SU-DHL-6 (cell line): ENCODE data around the gene RBBP5.

ENCODE experiments used
- H2AFZ ChIP-seq: fragments of 200-600 bp; sonication (generic); 2 replicates; pipeline ENCODE4 v1.6.1; 2014; ENCODE audit warnings: low read depth, mild to moderate bottlenecking, moderate library complexity, mixed read lengths, antibody characterized with exemption, low read length; ENCODE audit not compliant: severe bottlenecking
- H3F3A ChIP-seq: fragments of 200-600 bp; shearing (Covaris generic); 2 replicates; pipeline ENCODE4 v1.6.0; 2016; ENCODE audit warnings: antibody characterized with exemption, mild to moderate bottlenecking; ENCODE audit not compliant: insufficient read depth
- H3K27ac ChIP-seq: fragments of 200-600 bp; sonication (generic); 2 replicates; pipeline ENCODE4 v1.5.1; 2016; ENCODE audit warnings: low read depth, mild to moderate bottlenecking, low read length, moderate library complexity, mixed read lengths
- H3K27me3 ChIP-seq: fragments of 200-600 bp; sonication (generic), shearing (Covaris generic); 2 replicates; pipeline ENCODE4 v1.6.0; 2014; ENCODE audit warnings: mild to moderate bottlenecking, low read length
- H3K36me3 ChIP-seq: fragments of 200-600 bp; sonication (generic); 2 replicates; pipeline ENCODE4 v1.6.1; 2014; ENCODE audit warnings: mild to moderate bottlenecking, low read length, mixed read lengths
- H3K4me2 ChIP-seq: fragments of 300-600, 200-600 bp; shearing (Covaris generic), sonication (generic); 2 replicates; pipeline ENCODE4 v1.6.0; 2014; ENCODE audit warnings: low read length, low read depth, mild to moderate bottlenecking; ENCODE audit not compliant: poor library complexity, severe bottlenecking
- H3K4me3 ChIP-seq: fragments of 200-600 bp; sonication (generic); 2 replicates; pipeline ENCODE4 v1.5.1; 2014; ENCODE audit warnings: antibody characterized with exemption, low read length, mild to moderate bottlenecking, mixed read lengths; ENCODE audit not compliant: insufficient read depth, poor library complexity, severe bottlenecking
- H3K79me2 ChIP-seq: fragments of 200-600 bp; sonication (generic); 2 replicates; pipeline ENCODE4 v1.6.1; 2014; ENCODE audit warnings: mild to moderate bottlenecking, low read length, moderate library complexity; ENCODE audit not compliant: insufficient read depth
- H3K9ac ChIP-seq: fragments of 200-600 bp; sonication (generic); 2 replicates; pipeline ENCODE4 v1.7.0; 2014; ENCODE audit warnings: mild to moderate bottlenecking, low read length
- H3K9me2 ChIP-seq: fragments of 200-600 bp; sonication (generic); replicated peaks from 2 replicates; pipeline ENCODE4 v1.6.1; 2014; ENCODE audit warnings: low read length; ENCODE audit not compliant: insufficient read depth
- H3K9me3 ChIP-seq: fragments of 200-600 bp; sonication (generic); 2 replicates; pipeline ENCODE4 v1.6.1; 2014; ENCODE audit warnings: low read length, mixed read lengths; ENCODE audit not compliant: insufficient read depth
- H4K20me1 ChIP-seq: fragments of 200-600 bp; sonication (generic); 2 replicates; pipeline ENCODE4 v1.6.1; 2014; ENCODE audit warnings: low read depth, mild to moderate bottlenecking, antibody characterized with exemption, low read length, moderate library complexity, mixed read lengths
- EZH2phosphoT487 ChIP-seq: fragments of 200-600 bp; sonication (generic), shearing (Covaris generic); conservative IDR thresholded peaks from 2 replicates; pipeline ENCODE4 v1.6.1; 2018; ENCODE audit warnings: mild to moderate bottlenecking, antibody characterized with exemption, low read length, moderate library complexity, mixed read lengths
- TF ChIP-seq, protein P1 (sequence below): fragments of 200-600 bp; sonication (generic); IDR thresholded peaks from one replicate; pipeline ENCODE4 v1.5.1; 2017; ENCODE audit warnings: antibody characterized with exemption, mild to moderate bottlenecking, low read length, moderate library complexity; ENCODE audit not compliant: insufficient read depth, poor library complexity, severe bottlenecking

Gene RBBP5

GRCh38 chr1:205122489-205122882 lies 708 bp upstream of the RBBP5 start:
- TF ChIP-seq, protein P1, sequence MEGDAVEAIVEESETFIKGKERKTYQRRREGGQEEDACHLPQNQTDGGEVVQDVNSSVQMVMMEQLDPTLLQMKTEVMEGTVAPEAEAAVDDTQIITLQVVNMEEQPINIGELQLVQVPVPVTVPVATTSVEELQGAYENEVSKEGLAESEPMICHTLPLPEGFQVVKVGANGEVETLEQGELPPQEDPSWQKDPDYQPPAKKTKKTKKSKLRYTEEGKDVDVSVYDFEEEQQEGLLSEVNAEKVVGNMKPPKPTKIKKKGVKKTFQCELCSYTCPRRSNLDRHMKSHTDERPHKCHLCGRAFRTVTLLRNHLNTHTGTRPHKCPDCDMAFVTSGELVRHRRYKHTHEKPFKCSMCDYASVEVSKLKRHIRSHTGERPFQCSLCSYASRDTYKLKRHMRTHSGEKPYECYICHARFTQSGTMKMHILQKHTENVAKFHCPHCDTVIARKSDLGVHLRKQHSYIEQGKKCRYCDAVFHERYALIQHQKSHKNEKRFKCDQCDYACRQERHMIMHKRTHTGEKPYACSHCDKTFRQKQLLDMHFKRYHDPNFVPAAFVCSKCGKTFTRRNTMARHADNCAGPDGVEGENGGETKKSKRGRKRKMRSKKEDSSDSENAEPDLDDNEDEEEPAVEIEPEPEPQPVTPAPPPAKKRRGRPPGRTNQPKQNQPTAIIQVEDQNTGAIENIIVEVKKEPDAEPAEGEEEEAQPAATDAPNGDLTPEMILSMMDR: no peak
- no peak for TF ChIP-seq EZH2phosphoT487

GRCh38 chr1:205118752-205119151 lies 3.0 kb downstream of the RBBP5 start:
- Histone ChIP-seq H4K20me1 (no peaks in the 10 kb centered on the region), H3K4me3 (no peak overlapping the region), H3K9me3 (no peaks in the 10 kb centered on the region), H3K36me3 (peaks cover 17% of the 10 kb centered on the region; the same call in 1 of the 2 replicates), H2AFZ (no peak overlapping the region), H3K27me3 (no peaks in the 10 kb centered on the region), H3K79me2 (peaks cover 55% of the 10 kb centered on the region), H3K27ac (no peak overlapping the region), H3K9ac (no peak overlapping the region), H3K4me2 (no peak overlapping the region), H3K9me2 (no peaks in the 10 kb centered on the region), H3F3A (no peaks in the 10 kb centered on the region)
- no peak for TF ChIP-seq EZH2phosphoT487
- TF ChIP-seq, protein P1: no peak

More at GRCh38 chr1:205122489-205122882, 708 bp upstream of the RBBP5 start:
- no peaks in the 10 kb centered on the region for H3K9me3 ChIP-seq
- H3F3A ChIP-seq: 0 out of 2 replicates have a peak, but pooled peaks cover 7% of the 10 kb centered on the region
- peaks cover 41% of the 10 kb centered on the region for H3K79me2 ChIP-seq
- no peaks in the 10 kb centered on the region for H3K36me3 ChIP-seq
- peak overlapping the region; percentile 44 for H3K27ac ChIP-seq
- no peaks in the 10 kb centered on the region for H3K27me3 ChIP-seq
- H3K9ac ChIP-seq: peak overlapping the region; percentile 84
- H3K4me3 ChIP-seq: peak overlapping the region; percentile 62
- peak overlapping the region; percentile 80 for H3K4me2 ChIP-seq
- peak overlapping the region; percentile 95 for H2AFZ ChIP-seq
- H3K9me2 ChIP-seq: no peaks in the 10 kb centered on the region
- no peaks in the 10 kb centered on the region for H4K20me1 ChIP-seq

DNA sequence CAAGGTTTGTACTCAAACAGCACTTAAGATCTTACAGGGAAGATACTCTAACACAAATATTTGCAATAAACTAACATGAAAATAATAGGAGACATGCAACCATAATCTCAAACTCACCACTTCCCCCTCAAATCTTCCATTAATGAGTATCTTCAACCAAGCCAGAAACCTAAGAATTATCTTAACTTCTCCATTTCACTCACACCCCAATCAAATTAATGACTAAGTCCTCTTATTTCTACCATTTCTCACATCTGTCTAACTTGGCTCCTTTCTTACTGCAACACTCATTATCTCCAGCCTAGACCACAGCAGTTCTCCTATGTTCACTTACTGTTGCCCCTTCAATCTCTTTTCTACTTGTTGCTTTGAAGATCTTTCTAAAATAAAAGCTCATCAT lies 10.4 kb downstream of the RBBP5 start:
- H3K4me3 ChIP-seq: no peak overlapping the region
- H3K79me2 ChIP-seq: peaks cover 7% of the 10 kb centered on the region; the same call in 1 of the 2 replicates
- no peak overlapping the region for H3K4me2 ChIP-seq
- no peaks in the 10 kb centered on the region for H3K27me3 ChIP-seq
- no peaks in the 10 kb centered on the region for H3F3A ChIP-seq
- peaks cover 20% of the 10 kb centered on the region; the same call in 1 of the 2 replicates for H3K36me3 ChIP-seq
- no peaks in the 10 kb centered on the region for H4K20me1 ChIP-seq
- no peaks in the 10 kb centered on the region for H3K9me3 ChIP-seq
- H3K9me2 ChIP-seq: no peaks in the 10 kb centered on the region
- H3K27ac ChIP-seq: no peak overlapping the region
- no peak overlapping the region for H3K9ac ChIP-seq
- TF ChIP-seq, protein P1: no peak
- TF ChIP-seq EZH2phosphoT487: no peak
- no peak overlapping the region for H2AFZ ChIP-seq
